Stimulated activated CD8-positive, alpha-beta memory T cell treated with anti-CD3 and anti-CD28 coated beads, Interleukin-4, amount 100 ng/mL, for 48 hours (primary cell): ENCODE results near the gene SLC25A23.
A peak's percentile ranks its signal among the peaks of the same experiment; 100 is the strongest.
"Not testable (repeated sequence)": the region's sequence is repeated elsewhere in the genome, so short reads cannot be mapped to it uniquely, and the experiment has no call there.

Experiments used
- DNase-seq: peaks from one replicate; pipeline ENCODE4 v3.0.0-alpha.2; 2020

The SLC25A23 gene

GRCh38 chr19:6453951-6454565 lies 5.5 kb downstream of the SLC25A23 start:
- DNase-seq = no peak

GRCh38 chr19:6452899-6453298 lies 6.7 kb downstream of the SLC25A23 start:
- DNase-seq = no peak

DNA sequence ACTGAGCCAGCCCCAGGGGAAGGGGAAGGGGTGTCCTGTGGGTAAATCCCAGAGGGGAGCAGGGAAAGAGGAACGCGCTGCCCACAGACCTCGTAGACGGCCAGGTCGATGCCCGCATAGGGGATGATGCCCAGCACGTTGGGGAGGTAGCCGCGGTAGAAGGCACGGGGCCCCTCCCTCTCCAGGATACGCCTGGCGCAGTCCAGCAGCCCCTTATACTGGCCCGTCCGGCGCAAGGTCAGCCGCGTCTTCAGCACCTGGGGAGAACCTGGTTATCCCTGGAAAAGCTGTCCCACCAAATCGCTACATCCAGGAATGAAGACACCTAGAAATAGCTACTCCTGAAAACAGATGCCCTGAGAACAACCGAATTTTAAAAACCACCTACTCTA lies 7.4 kb downstream of the SLC25A23 start:
- no peak for DNase-seq

- DNase-seq = no peak
These were observed 7.9 kb downstream of the SLC25A23 start for GRCh38 chr19:6451583-6452222.

DNA sequence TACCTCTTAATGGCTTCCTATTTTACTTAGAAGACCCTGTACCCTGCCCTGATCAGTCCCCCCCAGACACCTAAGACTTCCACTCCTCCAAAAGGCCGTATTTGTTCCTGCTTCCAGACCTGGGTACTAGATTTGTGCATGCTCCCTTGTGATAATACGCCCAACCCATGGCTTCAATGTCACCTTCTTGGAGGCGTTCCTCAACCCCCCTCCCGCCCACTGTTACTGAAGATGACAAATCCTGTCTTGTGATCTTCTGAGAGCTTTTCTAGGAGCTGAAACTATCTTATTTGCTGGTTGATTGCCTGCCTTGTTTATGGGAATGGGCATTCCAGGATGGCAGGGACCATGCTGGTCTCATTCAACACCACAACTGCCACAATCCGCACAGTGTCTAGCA lies 9.4 kb downstream of the SLC25A23 start:
- no peak for DNase-seq

- DNase-seq = no peak
These were observed 11.5 kb downstream of the SLC25A23 start for GRCh38 chr19:6448045-6448444.

- DNase-seq = no peak
These were observed 13.1 kb downstream of the SLC25A23 start for GRCh38 chr19:6446452-6446851.

GRCh38 chr19:6443986-6444385 lies 15.6 kb downstream of the SLC25A23 start:
- DNase-seq = no peak

DNA sequence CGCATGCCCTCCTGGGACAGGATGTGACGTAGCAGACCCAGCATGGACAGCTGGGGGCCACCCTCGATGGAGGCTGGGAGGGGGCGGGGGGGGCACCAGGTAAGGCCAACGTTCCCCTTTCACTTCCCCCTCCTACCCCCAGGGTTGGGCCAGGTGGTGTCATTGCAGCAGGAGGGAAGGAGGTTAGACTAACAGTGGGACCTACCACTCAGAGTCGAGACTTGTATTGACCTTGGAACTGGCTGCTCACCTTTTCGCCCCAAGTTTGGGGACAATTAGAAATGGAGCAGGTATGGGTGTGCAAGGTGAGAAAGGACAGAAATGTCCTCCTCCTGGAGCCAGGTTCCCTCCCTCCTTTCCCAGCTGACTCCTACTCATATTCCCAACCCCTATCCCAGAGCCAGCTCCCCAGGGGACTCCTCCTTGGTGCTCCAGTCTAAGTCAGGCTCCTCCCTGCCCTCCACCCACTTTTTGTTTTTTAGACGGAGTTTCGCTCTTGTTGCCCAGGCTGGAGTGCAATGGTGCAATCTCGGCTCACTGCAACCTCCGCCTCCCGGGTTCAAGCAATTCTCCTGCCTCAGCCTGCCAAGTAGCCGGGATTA lies 17.4 kb downstream of the SLC25A23 start:
- DNase-seq = no peak

- DNase-seq = no peak
These were observed 18.7 kb downstream of the SLC25A23 start for GRCh38 chr19:6440905-6441304.

- no peak for DNase-seq
These were observed 19.8 kb downstream of the SLC25A23 start for GRCh38 chr19:6439743-6440142.

- DNase-seq = no peak
These were observed 25.9 kb downstream of the SLC25A23 start, which contains the start of gene SLC25A41 for GRCh38 chr19:6433663-6434062. SLC25A41 (minus strand) TSS chr19:6433763; CDS start chr19:6433693, 70 bp downstream.

DNA sequence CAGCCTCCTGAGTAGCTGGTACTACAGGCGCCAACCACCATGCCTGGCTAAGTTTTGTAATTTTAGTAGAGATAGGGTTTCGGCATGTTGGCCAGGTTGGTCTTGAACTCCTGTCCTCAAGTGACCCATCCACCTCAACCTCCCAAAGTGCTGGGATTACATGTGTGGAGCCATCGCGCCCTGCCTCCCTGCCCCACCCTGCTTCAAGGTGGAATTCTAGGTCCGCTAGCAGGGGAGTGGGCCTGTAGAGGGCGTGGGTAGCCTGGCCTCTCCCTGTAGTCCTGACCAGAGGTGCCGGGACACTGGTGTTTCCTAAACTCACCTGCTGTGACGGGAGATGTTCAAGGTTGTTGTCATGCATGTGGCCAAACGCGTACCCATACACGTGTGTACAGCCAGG lies 26.4 kb downstream of the SLC25A23 start:
- DNase-seq = no peak

DNA sequence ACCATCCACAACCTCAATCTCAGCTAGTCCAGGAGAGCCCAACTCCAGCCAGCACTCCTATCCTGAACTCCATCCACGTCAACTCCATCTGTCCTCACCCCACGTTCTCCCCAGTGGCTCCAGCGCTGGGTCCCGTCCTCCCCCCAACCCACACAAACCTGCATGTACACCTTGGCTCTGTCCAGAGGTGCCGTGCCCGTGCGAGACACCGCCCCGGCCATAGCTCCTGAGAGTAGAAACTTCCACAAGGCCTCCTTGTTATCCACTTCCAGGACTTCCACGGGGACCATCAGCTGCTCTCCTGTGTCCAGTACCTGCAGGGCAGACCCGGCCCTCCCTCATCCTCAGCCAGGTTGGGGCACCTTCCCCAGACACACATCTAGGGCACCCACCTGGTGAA lies 27.7 kb downstream of the SLC25A23 start:
- no peak for DNase-seq

DNA sequence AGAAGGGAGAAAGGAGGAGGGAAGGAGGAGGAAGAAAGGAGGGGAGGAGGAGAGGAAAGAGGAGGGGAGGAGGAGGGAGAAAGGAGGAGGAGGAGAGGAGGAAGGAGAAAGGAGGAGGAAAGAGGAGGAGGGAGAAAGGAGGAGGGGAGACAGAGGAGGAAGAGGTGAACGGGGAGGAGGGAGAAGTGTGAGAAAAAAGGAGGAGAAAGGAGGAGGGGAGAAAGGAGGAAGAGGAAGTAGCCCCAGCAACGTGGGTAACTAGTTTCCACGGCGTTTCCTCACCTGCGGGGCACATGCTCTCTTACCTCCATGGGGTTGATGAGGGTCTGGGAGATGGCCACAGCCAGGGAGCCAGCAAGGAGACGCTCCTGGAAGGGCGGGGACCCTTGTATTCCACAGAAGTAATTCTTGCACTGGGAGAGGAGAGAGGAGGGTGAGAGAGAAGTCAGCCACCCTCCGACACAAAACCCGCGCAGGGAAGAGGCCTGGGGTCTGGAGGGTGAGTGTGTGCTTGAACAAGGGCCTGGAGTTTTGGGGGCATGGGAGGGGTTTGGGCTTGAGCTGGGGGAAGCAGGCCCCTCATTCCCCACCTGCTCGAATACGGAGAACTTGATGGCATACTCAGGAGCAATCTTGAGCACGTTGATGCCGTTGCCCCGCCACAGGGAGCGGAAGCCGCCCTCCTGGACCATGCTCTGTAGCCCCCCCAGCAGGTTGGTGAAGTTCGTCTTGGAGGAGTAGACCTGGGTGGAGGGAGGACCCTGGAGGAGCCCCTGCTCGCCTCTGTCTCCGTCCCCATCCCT lies 30.0 kb downstream of the SLC25A23 start:
- DNase-seq = no peak

- DNase-seq = not testable (repeated sequence)
These were observed 30.7 kb downstream of the SLC25A23 start for GRCh38 chr19:6428692-6429418.

DNA sequence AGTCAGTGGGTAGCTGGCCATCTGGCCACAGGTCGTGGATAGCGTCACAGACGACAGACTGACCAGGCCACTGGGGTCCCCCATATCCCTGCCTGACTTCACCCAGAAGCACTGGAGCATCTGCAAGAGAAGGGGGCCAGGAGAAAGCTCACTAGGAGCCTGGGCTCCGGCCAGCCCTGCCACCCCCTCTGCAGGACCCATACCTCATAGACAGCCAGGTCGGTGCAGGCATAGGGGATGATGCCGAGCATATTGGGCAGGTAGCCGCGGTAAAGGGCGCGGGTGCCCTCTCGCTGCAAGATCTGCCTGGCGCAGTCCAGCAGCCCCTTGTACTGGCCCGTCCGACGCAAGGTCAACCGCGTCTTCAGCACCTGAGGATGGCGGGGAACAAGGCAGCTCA lies 32.5 kb downstream of the SLC25A23 start:
- DNase-seq = no peak

GRCh38 chr19:6425732-6426620 lies 33.6 kb downstream of the SLC25A23 start:
- DNase-seq = peak; percentile 33

GRCh38 chr19:6424939-6425731 lies 34.5 kb downstream of the SLC25A23 start:
- peak; percentile 99 for DNase-seq

DNA sequence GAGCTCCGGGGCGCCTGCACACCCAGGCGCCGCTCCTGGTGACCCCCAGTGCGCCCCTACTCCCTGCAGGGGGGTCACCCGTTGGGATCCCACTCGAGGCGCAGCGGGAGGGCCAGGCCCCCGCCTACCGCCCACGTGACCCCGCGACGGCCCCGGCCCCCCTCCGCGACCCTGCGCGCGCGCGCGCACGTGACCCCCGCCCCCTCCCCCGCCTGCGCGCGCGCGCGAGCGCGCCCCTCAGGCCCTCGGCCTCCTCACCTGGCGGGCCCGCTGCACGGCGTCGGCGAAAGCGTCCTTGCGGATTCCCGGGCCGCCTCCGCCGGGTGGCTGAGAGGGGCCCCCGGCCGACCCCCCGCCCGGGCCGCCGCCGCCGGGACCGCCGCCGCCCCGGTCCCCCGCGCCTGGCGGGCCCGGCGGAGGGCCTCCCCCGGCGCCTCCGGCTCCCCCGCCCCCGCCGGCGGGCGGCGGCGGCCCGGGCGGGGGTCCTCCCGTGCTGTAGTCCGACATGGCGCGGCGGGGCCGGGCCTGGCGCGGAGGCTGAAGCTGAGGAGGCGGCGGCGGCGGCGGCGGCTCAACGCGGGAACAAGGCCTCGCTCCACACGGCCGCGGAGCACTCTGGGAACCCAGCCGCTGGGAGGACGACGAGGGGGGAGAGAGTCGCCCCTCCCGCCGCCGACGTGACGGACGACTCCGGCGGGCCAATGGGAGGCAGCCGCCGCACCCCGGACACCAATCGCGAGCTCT lies 35.2 kb downstream of the SLC25A23 start, which contains the start of gene KHSRP:
TSS of gene KHSRP (minus strand) at position 617 of the 744 bp plus-strand sequence. CDS start at position 507, 110 bp downstream.
- peak; percentile 49 for DNase-seq
